NCI-H2196 (cell line): ENCODE results near the gene TMEM131.
"Not testable (repeated sequence)": the region's sequence is repeated elsewhere in the genome, so short reads cannot be mapped to it uniquely, and the experiment has no call there.

ENCODE experiments used
- DNase-seq: peaks from one replicate; lab custom pipeline; 2025; ENCODE audit not compliant: unreplicated experiment; lab: John Stamatoyannopoulos, UW

TMEM131 gene

GRCh38 chr2:97712693-97713295, 283.0 kb downstream of the TMEM131 start:
- DNase-seq, result no peak

- DNase-seq, result not testable (repeated sequence)
Observed at GRCh38 chr2:97712175-97712574, 283.6 kb downstream of the TMEM131 start.

GRCh38 chr2:97711394-97711711, 284.4 kb downstream of the TMEM131 start:
- no peak for DNase-seq

GRCh38 chr2:97708608-97709007, 287.1 kb downstream of the TMEM131 start:
- DNase-seq, result no peak

DNA sequence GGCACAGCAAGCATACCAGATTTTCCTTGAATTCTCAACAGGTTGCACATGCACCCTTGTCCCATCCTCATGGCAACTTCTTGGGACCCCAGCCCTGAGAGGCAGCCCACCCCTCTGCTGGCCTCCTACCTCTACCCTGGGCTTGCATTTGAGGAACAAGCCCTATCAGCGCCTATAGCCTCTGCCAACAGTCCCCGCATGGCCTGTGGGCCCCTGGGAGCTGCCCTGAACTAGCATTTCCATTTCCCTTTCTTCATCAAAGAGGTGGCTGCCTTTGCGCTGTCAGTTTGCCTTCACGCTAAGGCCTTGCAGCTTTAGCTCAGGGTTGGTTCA, 287.7 kb downstream of the TMEM131 start:
- DNase-seq, result no peak

GRCh38 chr2:97707362-97708047, 288.2 kb downstream of the TMEM131 start:
- no peak for DNase-seq

DNA sequence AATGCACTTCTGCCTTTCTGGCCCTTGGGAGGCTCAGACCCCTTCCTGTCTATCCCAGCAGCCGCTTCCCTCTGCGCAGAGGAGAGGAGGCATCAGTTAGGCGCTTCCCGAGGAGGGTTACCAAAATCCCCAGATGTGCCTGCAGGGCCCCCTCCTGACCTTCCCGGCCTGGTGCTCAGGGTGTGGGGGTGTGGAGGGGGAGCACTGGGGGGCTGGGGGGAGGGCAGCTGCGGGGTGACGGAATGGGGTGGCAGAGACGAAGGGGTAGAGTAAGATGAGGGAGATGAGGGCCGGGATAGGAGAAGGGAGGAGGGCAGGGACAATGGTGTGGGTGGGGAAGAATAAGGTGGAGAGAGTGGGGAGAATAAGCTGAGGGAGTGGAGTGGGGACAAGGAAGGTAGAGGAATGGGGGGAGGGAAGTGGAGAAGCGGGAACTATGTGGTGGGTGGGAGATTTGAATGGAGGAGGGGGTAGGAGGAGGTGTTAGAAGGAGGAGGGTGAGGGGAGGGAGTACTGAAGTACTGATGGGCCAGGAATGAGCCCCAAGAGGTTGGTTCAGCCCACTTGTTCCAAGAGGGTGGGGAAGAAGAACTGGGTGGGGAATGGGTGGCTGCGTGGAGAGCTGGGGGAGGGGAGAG, 288.9 kb downstream of the TMEM131 start:
- DNase-seq, result no peak
